Fibroblast of pulmonary artery (primary cell): Measurements from ENCODE around the gene CAMTA2.

Experiments used
- DNase-seq: peaks from one replicate; pipeline ENCODE4 v3.0.0-alpha.2; 2010; ENCODE audit warnings: low read depth
- H3K4me3 ChIP-seq: replicated peaks from 2 replicates; pipeline ENCODE4 v1.5.1; 2011; ENCODE audit warnings: low read depth, mild to moderate bottlenecking, control low read depth, low read length, moderate library complexity
- CTCF ChIP-seq: IDR thresholded peaks from 2 replicates; pipeline ENCODE4 v1.5.1; 2011; ENCODE audit warnings: mild to moderate bottlenecking, control low read depth, low read length, inconsistent platforms; ENCODE audit errors: missing control alignments

Gene CAMTA2

GRCh38 chr17:4960279-4960922, 27.1 kb downstream of the CAMTA2 start:
- no peak for TF ChIP-seq CTCF
- H3K4me3 ChIP-seq, result no peak overlapping the region
- no peak for DNase-seq

- H3K4me3 ChIP-seq, result no peak overlapping the region
- TF ChIP-seq CTCF, result no peak
- no peak for DNase-seq
Measured at GRCh38 chr17:4959261-4959965, 28.1 kb downstream of the CAMTA2 start.

- TF ChIP-seq CTCF, result no peak
- DNase-seq, result no peak
- H3K4me3 ChIP-seq, result no peak overlapping the region
Measured at GRCh38 chr17:4958102-4958501, 29.4 kb downstream of the CAMTA2 start.

GRCh38 chr17:4956493-4957061, 30.9 kb downstream of the CAMTA2 start:
- no peak for DNase-seq
- TF ChIP-seq CTCF, result peak; percentile 21
- no peak overlapping the region for H3K4me3 ChIP-seq

GRCh38 chr17:4955091-4955490, 32.4 kb downstream of the CAMTA2 start:
- TF ChIP-seq CTCF, result no peak
- no peak overlapping the region for H3K4me3 ChIP-seq
- DNase-seq, result no peak

GRCh38 chr17:4953451-4953961, 34.0 kb downstream of the CAMTA2 start:
- no peak for TF ChIP-seq CTCF
- no peak overlapping the region for H3K4me3 ChIP-seq
- peak; percentile 36 for DNase-seq

- no peak for TF ChIP-seq CTCF
- no peak overlapping the region for H3K4me3 ChIP-seq
- no peak for DNase-seq
Measured at GRCh38 chr17:4951486-4951885, 36.0 kb downstream of the CAMTA2 start.
